ENCODE results near the gene SNRNP48.

Gene SNRNP48, protein sequence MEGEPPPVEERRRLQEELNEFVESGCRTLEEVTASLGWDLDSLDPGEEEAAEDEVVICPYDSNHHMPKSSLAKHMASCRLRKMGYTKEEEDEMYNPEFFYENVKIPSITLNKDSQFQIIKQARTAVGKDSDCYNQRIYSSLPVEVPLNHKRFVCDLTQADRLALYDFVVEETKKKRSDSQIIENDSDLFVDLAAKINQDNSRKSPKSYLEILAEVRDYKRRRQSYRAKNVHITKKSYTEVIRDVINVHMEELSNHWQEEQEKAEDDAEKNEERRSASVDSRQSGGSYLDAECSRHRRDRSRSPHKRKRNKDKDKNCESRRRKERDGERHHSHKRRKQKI

DNA sequence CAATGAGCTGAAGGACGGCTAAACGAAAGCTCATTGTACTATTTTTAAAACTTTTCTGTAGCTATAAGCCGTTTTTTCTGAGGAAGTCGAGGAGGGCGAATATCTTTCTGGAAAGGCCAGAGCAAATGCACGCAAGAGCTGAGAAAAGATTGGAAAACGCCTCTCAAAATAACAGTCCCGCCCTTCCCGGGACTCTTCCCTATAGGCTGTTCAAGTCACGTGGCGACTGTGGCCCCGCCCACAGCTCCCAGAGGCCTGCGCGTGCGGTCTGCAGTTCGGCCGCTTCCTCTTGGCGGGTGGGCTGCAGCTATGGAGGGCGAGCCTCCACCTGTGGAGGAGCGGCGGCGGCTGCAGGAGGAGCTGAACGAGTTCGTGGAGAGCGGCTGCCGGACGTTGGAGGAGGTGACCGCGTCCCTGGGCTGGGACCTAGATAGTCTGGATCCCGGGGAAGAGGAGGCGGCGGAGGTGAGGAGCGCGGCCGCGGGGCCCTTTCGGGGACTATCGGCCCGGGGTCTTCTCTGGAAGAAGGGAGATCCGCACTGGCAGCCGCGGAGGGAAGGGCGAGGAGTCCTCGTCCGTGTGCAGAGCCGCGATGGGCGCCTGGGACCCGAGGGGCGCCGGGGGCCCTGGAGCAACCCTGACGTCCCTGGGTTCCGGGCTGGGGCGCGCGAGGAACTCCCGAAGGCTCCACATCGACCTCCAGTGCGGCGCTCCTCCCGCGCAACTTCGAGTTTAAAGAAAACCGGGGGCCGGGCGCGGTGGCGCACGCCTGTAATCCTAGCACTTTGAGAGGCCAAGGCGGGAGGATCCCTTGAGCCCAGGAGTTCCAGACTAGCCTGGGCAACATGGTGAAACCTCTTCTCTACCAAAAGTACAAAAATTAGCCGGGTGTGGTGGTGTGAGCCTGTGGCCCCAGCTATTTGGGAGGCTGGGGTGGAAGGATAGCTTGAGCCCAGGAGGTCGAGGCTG lies at the start of gene SNRNP48:
SNRNP48 (plus strand) TSS at position 250 of the 969 bp plus-strand sequence; CDS start at position 310, 60 bp downstream.
- peak; percentile 95 for DNase-seq

DNA sequence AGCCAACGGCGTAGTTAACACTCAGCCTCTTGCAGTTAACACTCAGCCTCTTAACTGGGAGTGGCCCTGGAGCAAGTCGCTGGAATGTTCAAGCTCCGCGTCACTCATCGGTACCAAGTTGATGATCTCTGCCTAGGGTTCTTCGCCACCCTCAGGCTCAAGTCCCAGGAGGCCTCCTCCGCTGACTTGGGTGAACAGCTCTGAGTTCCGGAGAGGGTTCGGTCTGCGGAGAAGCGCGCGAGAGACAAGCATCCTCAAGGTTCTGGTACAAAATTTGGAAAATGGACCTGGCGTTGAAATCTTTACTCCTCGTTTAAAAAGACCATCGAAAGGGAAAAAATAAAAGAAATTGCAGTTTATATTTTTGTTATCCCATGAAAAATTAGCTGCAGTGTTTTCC lies 49.4 kb upstream of the SNRNP48 start:
- DNase-seq = no peak

DNA sequence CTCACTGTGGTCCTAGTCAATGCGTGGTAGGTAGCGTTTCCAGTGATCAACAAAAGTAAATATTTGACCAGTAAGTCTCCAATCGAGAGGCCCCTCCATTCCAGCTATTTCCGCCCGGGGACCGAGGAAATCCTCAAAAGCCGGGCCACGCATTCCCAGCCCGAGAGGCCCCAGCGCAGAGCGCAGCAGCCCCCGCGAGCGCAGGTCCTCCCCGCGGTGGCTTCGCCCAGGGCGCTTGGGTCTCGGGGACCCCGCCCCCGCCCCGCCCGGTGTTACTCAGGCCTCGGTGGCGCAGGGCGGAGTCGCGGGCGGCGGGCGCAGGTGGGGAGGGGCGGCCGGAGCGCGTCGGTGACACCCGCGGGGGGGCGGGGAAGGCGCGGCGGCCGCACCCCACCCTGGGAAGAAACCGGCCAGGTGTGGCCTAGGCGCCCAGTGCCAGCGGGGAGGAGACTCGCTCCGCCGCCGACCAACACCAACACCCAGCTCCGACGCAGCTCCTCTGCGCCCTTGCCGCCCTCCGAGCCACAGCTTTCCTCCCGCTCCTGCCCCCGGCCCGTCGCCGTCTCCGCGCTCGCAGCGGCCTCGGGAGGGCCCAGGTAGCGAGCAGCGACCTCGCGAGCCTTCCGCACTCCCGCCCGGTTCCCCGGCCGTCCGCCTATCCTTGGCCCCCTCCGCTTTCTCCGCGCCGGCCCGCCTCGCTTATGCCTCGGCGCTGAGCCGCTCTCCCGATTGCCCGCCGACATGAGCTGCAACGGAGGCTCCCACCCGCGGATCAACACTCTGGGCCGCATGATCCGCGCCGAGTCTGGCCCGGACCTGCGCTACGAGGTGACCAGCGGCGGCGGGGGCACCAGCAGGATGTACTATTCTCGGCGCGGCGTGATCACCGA lies 48.6 kb upstream of the SNRNP48 start, which contains the start of gene DSP:
DSP (plus strand) TSS at position 497 of the 890 bp plus-strand sequence; CDS start at position 742, 245 bp downstream.
- DNase-seq = peak; percentile 24 to 43

DNA sequence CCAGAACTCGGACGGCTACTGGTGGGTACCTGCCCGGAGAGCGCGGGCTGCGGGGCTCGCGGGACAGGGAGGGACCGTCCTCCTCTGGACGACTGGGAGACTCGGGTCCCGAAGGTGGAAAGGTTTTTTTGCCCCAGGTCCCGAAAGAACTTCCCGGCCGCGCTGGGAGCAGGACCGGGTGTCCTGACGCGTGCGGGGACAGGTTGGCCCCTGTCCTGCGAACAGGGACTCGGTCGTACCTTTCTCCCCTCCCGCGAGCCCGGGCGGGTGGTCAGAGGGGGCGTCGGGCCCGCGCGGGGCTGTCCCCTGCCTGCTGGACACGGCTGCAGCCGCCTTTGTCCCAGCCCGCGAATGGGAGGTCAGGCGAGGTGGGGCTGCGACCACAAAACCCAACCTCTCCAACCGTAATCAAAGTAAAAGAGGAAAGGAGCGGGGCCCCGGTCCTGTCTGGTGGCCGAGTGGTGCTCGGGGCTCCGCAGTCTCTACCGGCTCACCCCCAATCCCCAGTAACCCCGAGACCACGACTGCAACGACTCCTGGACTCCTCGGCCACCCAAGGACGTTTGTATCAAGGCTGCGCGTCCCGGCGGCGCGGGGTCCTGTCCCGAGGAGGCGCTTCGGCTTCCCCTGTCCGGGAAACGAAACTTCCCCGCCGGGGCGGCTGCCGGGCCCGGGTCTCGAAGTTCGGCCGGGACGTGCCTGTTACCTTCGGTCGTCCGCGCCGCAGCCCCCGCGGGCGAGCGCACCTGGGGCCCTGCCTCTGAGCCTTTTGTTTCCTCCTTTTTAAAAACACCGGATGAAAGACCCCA lies 47.7 kb upstream of the SNRNP48 start:
- DNase-seq = peak in 1 of 2 experiments; percentile 6

DNA sequence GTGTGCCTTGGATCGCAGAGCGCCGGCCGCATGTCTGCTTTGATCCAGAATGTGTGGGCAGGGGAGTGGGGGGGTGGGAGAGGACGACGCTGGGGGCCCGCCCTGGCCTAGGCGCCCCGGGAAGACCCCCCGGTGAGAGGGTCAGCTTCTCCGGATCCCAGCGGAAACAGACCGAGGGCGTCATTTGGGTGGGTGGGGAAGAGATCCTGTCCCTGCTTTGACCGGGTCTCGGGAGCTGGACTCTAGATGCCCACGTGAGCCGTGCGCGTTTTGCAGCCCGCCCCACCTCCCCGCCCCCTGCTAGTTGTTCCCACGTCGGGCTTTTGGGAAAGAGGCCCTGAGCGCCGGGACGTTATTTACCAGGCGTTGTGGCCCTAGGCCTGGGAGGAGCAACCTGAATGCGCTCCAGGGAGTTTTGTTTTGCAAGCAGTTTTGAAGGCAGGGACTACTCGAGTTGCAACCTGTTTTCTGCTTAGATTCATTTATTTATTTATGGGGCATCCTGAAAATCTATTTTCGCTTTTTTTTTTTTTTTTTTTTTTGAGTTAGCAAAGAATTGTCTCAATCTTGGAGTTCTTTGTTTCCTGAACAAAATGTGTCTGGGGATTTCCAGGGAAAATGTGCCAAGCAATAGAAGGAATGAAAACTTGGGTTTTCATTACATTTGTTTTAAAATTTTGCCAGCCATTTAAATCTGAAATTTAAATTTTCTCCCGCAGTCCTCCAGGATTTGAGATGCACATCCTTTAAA lies 46.9 kb upstream of the SNRNP48 start:
- DNase-seq = no peak

DNA sequence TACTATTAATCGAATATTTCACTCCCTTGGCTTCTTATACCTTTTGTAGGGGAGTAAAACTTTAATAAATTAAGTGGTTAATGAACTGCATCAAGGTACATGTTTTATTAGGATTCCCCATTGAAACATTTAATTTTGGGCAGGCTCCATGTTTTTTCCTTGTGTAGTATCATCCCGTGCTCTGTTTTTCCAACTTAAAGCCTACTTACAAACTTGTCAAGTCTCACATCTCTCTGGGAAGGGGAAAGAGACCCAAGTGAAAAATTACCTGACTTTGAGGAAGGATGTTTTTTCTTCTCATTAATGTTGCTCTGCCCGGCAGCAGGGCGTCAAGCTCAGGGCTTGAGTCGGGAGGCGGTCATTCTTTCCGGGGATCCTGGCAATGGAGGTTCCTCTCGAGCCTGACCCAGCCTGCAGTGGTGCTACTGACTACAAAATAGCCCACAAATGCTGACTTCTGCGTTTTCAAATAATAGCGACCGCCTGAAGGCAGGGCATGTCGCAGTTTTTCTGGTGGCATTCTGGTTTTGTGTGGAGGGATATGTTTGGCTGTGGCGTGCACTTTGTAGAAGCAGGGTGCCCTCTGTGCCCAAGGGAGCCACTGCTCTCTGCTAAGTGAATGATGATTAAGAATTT lies 46.1 kb upstream of the SNRNP48 start:
- no peak for DNase-seq

DNA sequence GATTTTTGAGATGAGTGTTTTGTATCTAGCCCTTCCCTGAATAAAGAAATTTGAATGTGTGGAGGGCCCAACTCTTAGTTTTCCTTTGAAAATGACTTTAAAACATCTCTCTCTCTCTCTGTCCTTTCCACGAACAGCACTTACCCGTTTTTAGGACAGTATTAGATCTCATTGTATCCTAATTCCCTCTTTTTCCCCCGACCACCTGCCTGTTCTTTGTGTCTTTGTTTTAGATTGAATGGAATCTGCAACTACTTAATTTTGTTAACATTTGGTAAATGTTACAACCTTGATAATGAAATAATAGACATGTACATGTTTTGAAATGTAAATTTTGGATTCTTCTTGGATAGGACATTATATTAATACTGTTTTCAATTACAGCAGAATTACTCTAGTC lies 45.4 kb upstream of the SNRNP48 start:
- no peak for DNase-seq

DNA sequence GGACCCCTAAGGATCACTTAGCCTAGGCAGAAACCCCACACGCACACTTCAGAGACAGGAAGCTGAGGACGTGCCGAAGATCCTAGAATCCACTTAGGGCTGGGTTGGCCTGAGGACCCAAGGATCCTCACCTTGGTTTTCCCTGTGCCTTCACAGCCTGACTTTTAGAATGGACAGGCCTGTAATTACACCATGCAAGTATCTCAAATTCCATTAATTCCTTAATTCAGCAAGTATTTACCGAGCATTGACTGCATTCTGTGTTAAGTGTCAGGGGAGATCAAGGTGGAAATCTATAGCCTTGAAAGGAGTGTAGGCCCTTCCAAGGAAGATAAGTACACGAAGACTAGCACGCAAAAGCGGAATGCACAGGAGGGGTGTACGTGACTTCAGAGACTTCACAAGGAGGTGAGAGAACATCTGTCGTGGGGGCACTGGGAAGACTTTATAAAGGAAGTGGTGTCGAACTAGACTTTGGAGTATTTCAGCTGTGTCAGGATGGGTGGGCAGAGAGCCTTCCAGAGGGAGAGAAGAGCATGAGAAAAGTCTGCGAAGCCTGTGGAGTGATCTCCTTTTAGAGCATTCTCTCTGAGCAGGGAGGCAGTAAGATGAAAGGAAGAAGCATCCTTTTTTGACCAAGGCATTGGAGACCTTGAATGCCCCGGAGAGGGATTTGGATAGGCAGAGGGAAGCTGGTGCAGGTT lies 44.5 kb upstream of the SNRNP48 start:
- DNase-seq = no peak

DNA sequence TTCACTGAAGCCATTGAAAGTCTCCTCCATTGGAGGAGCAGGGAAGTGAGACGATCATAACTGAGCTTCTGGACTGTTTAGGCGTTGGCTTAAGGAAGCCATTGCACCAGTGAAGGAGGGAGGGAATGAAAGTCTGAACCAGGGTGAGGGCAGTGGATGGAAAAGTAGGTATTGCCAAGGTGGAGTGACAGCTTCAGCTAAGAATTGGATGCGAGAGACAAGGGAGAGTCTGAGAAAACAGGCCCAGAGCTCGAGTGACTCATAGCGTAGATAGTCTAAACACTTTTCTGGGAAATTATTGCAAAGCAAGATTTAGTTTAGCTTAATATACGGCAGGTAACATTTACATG lies 44.0 kb upstream of the SNRNP48 start:
- DNase-seq = no peak

DNA sequence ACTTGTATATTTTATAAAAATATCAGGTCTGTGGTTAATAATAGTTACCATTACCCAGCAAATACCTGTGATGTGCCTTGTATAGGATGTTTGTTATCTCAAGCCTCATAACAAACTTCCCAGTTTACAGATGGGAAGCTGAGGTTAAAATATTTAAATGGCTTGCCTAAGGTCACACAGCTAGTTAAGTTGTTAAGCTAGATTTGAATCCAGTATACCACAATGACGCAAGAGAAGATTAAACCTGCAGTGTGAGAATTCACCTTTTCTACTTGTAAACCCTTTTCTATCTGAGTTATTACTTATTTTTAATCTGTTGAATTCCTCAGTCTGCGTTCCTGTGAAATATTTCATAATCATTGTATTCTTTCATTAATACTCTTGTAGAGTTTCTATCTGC lies 43.6 kb upstream of the SNRNP48 start:
- DNase-seq = no peak

DNA sequence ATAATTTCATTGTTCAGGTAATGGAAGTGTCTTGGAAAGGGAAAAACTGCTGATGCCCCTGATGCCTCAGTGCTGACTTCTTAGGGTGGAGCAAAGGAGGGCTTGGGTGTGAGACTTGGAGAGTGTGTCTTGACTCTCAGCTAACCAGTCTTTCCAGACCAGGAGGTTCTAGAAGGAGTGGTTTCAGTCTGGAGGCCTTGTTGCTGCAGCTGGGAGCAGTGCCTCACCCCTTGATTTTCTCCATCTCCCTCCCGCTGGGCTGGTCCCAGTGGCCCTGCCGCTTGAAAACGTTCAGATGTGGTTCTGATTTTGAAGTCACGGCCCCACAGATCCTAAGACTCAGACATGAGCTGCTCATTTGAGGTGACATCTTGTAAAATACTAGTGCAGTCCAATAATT lies 43.1 kb upstream of the SNRNP48 start:
- no peak for DNase-seq

DNA sequence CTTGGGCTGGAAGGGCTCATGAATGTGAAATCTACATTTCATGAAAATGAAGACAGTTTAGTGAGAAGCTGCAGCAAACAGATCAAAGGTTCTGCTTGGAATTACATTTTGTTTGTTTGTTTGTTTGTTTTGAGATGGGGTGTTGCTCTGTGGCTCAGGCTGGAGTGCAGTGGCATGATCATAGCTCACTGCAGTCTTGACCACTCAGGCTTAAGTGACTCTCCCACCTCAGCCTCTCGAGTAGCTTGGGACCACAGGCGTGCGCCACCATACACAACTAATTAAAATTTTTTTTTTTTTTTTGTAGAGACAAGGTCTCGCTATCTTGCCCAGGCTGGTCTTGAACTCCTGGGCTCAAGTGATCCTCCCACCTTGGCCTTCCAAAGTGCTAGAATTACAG lies 42.7 kb upstream of the SNRNP48 start:
- no peak for DNase-seq

DNA sequence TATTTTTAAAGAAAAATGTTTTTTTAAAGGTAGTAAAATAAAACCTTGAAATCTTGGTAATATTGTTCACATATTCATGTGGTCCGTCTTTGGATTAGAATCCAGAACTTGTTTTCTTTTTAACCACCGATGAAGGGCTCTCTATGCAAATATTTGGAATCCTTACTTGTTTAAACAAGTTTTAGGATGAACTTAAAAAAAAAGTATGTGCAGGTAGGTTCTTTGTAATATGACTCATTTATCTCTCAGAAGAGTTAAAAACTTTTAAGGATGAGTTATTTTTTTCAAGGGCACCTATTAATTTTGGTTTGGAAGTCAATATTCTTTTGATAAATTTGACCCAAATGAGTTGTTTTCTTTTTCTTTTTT lies 39.6 kb upstream of the SNRNP48 start:
- DNase-seq = no peak

DNA sequence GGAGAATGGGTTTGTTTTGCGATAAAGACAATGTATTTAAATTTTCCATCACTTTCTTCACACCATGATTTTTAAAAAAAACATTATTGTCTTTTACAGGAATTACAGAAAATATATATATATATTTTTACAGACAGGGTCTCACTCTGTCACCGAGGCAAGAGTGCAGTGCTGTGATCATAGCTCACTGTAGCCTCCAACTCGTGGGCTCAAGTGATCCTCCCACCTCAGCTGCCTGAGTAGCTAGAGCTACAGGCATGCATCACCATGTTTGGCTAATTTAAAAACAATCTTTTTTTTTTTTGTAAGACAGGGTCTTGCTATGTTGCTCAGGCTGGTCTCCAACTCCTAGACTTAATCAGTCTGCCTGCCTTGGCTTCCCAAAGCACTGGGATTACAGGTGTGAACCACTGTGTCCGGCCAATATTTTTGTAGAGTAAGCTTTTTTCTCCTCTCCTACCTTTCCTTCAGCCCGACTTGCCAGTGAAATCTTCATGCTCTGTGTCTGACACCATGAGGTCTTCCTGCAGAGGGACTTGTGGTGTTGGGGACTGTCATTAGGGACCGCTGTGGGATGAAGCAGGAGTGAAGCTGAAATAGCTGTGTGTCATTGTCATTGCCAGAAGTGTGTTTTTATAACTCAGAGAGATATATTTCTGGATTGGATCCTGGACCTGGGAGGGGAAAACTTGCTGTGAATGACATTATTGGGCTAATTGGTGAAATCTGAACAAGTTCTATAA lies 35.3 kb upstream of the SNRNP48 start:
- DNase-seq = no peak

DNA sequence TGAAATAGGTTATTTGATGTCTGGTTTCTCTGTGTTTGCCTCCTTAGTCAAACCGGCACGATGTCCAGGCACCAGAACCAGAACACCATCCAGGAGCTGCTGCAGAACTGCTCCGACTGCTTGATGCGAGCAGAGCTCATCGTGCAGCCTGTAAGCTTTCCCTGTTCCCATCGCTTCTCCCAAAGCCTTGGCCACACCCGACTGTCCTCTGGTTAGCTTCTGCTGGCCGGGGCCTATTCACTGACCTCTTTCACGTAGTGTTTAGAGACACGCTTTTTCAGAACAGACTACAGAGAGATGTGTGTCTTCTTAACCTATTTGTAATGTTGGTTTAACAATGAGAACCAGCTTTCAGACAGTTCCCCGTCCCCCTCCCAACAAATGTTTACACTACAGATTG lies 34.3 kb upstream of the SNRNP48 start:
- DNase-seq = no peak

DNA sequence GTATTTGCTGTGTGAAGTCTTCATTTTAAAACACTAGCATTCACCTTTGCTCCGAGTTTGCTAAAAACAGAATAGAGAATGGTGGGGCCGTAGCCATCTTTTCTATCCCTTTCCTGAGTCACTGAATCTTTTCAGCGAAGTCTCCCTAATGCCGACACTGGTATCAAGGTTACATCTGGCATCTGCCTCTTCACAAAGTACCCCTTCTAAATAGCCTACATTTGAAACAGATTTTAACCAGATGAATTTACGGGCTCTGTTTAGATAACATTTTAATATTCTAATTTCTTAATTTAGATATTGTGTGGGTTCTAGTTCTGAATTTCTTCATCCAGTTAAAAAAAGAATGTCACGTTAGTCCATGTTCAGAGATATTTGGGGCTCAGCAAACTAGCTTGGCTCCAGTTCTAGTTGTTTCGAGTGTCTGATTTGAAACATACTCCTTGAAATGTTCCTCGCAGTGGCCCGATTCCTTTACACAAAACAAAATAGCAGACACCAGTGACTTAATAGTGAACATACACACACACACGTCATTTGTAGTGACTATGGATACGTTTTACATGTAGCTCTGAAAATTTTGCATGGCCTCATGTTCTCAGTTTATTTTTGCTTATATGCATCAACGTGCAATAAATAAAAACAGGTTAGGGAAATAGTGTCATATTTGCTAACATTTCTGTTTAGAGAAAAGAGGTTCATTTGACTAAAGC lies 33.4 kb upstream of the SNRNP48 start:
- no peak for DNase-seq

DNA sequence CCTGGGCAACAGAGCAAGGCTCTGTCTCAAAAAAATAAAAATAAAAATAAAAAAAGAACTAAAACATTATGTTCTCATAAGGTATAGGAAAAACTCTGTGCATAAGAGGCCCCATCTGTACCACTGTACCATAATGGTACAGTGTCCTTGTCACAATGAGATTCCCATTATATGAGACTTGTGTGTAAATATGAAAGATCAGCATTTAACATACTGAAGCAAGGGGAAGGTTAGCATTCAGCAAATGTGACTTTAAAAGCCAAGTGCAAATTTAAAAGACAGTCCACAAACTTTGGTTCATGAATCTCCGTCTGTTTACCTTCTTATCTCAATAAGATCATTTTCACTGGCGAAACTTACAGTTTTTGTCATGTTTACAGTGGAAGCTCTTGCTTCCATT lies 32.3 kb upstream of the SNRNP48 start:
- DNase-seq = no peak

DNA sequence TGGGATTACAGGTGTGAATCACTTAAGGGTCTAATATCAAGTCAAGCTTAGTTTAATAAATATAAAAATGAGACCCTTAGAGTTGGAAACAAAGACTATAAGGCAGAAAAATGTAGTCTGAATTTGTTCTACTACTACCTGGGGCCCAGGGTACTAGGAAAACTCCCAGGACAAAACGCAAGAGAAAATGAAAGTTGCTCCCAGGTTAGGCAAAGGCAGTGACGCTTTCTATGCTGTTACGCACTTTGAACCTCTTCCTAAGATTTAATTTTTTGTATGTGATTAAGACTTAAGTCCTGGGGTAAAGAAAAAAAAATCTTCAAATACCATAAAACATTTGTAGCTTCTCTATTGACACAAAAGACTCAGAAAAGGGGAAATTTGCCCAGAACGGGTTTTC lies 31.2 kb upstream of the SNRNP48 start:
- no peak for DNase-seq

DNA sequence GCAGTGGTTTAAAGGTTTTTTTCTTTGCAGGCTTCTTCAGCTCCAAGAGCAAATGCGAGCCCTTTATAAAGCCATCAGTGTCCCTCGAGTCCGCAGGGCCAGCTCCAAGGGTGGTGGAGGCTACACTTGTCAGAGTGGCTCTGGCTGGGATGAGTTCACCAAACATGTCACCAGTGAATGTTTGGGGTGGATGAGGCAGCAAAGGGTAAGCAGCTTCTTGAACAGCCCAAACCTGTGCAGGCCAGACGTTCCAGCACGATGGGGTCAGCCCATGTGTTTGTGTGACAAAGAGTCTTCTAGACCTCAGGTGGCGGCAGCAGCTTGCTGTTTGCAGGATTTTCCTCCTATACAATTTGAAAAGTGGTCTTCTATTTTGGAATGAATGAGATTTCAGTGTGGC lies 30.8 kb upstream of the SNRNP48 start:
- no peak for DNase-seq
